Measurements from ENCODE around the gene FBLN5.

FBLN5 gene

DNA sequence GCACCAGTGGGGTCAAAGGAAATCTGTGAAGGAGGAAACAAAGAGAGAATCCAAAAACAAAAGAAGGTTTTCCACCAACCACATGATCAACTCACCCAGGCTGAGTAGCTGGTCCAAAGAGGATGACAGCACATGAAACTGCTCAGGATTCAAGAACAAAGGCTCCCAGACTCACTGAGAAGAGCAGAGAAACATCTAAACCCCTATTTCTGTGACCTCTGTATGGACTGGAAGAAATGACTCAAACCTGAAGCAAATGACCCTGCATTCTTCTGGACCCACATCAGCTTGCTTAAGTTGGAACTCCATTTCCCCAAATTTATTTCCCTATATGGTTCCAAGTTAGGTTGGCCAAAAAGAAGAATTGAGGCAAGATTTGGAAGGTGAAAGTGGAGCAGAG lies 106.4 kb downstream of the FBLN5 start:
- no peaks in the 10 kb centered on the region for H3K9me3 ChIP-seq (ENCODE audit: control insufficient read depth, low read length)
- H3K4me1 ChIP-seq (ENCODE audit: control insufficient read depth, insufficient read depth, low read length): peaks cover 17% of the 10 kb centered on the region
- no peaks in the 10 kb centered on the region for H3K36me3 ChIP-seq (ENCODE audit: control insufficient read depth, insufficient read depth, low read length)
- H3K9ac ChIP-seq (ENCODE audit: low read length): no peak overlapping the region
- H3K4me3 ChIP-seq (ENCODE audit: low read length): no peak overlapping the region
- H3K27me3 ChIP-seq (ENCODE audit: control insufficient read depth, insufficient read depth, low read length): peaks cover 3% of the 10 kb centered on the region

GRCh38 chr14:91839749-91840148 lies 107.7 kb downstream of the FBLN5 start:
- no peak overlapping the region for H3K4me3 ChIP-seq (ENCODE audit: low read length)
- H3K36me3 ChIP-seq (ENCODE audit: control insufficient read depth, insufficient read depth, low read length): no peaks in the 10 kb centered on the region
- H3K9ac ChIP-seq (ENCODE audit: low read length): no peak overlapping the region
- H3K4me1 ChIP-seq (ENCODE audit: control insufficient read depth, insufficient read depth, low read length): peaks cover 17% of the 10 kb centered on the region
- peaks cover 3% of the 10 kb centered on the region for H3K27me3 ChIP-seq (ENCODE audit: control insufficient read depth, insufficient read depth, low read length)
- H3K9me3 ChIP-seq (ENCODE audit: control insufficient read depth, low read length): no peaks in the 10 kb centered on the region

DNA sequence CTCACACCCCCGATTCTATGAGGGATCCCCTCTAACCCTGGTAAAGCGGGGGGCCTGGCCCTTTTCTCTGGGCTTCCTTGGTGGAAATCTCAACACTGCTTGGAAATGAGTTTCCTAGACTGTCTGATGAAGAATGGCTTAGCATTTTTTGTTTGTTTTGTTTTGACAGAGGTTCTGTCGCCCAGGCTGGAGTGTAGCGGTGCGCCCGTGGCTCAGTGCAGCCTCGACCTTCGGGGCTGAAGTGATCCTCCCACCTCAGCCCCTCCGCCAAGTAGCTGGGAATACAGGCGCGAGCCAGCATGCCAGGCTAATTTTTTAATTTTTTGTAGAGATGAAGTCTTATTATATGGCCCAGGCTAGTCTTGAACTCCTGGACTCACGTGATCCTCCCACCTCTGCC lies 110.4 kb downstream of the FBLN5 start:
- Histone ChIP-seq H3K9me3 (ENCODE audit: control insufficient read depth, low read length) (no peaks in the 10 kb centered on the region), H3K4me1 (ENCODE audit: control insufficient read depth, insufficient read depth, low read length) (peaks cover 20% of the 10 kb centered on the region), H3K36me3 (ENCODE audit: control insufficient read depth, insufficient read depth, low read length) (no peaks in the 10 kb centered on the region), H3K9ac (ENCODE audit: low read length) (peak overlapping the region; percentile 73), H3K4me3 (ENCODE audit: low read length) (peak overlapping the region; percentile 44), H3K27me3 (ENCODE audit: control insufficient read depth, insufficient read depth, low read length) (peaks cover 3% of the 10 kb centered on the region)

DNA sequence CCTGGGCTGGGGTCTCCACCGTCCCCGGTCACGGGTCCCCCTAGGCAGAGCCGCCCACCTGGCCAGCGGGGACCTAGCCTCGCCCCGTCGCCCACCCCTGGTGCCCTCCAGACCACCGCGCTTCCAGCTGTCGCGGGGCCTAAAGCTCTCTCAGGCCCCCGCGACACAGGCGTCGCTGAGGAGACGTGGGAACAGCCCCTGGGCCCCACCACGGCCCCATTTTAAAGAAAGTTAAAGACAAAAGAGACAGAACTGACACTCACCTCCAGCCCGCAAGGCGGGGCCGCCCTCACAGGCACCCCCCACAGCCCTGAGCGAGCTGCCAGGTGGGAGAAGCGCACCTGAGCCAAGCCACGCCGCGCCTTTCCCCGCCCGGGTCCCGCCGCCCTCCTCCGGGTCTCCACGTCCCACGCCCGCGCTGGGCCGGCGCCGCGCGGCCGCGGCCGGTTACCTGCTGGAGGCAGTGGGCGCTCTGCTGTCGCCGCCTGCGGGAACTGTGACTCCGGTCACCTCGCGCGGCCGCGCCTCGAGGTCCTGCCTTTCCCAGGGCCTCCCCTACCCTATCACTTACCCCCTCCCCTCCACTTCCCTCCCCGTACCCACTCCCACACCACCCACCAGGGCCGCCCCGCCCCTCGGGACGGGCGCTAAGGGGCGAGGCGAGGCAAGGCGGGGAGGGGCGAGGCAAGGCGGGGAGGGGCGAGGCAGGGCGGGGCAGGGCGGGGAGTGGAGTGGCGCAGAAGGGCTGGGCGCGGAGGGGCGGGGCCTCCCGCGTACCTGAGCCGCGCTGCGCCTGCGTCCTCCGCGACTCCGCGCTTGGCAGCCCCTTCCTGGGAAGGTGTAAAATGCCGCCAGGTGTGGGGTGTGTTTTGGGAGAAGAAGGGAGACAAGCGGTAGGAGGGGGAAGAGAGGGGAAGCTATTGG lies 111.3 kb downstream of the FBLN5 start:
- Histone ChIP-seq H3K9me3 (ENCODE audit: control insufficient read depth, low read length) (no peaks in the 10 kb centered on the region), H3K36me3 (ENCODE audit: control insufficient read depth, insufficient read depth, low read length) (no peaks in the 10 kb centered on the region), H3K27me3 (ENCODE audit: control insufficient read depth, insufficient read depth, low read length) (peaks cover 3% of the 10 kb centered on the region), H3K4me1 (ENCODE audit: control insufficient read depth, insufficient read depth, low read length) (peaks cover 20% of the 10 kb centered on the region), H3K9ac (ENCODE audit: low read length) (peak overlapping the region; percentile 90), H3K4me3 (ENCODE audit: low read length) (peak overlapping the region; percentile 54)

GRCh38 chr14:91835197-91835919 lies 112.1 kb downstream of the FBLN5 start:
- Histone ChIP-seq H3K4me1 (ENCODE audit: control insufficient read depth, insufficient read depth, low read length) (peaks cover 20% of the 10 kb centered on the region), H3K4me3 (ENCODE audit: low read length) (peak overlapping the region; percentile 54), H3K36me3 (ENCODE audit: control insufficient read depth, insufficient read depth, low read length) (no peaks in the 10 kb centered on the region), H3K9ac (ENCODE audit: low read length) (peak overlapping the region; percentile 90), H3K27me3 (ENCODE audit: control insufficient read depth, insufficient read depth, low read length) (peaks cover 3% of the 10 kb centered on the region), H3K9me3 (ENCODE audit: control insufficient read depth, low read length) (no peaks in the 10 kb centered on the region)

GRCh38 chr14:91834571-91834970 lies 112.9 kb downstream of the FBLN5 start:
- H3K36me3 ChIP-seq (ENCODE audit: control insufficient read depth, insufficient read depth, low read length): no peaks in the 10 kb centered on the region
- H3K4me3 ChIP-seq (ENCODE audit: low read length): no peak overlapping the region
- H3K9ac ChIP-seq (ENCODE audit: low read length): peak overlapping the region; percentile 44
- H3K27me3 ChIP-seq (ENCODE audit: control insufficient read depth, insufficient read depth, low read length): peaks cover 3% of the 10 kb centered on the region
- H3K4me1 ChIP-seq (ENCODE audit: control insufficient read depth, insufficient read depth, low read length): peaks cover 20% of the 10 kb centered on the region
- H3K9me3 ChIP-seq (ENCODE audit: control insufficient read depth, low read length): no peaks in the 10 kb centered on the region

- H3K4me3 ChIP-seq (ENCODE audit: low read length): no peak overlapping the region
- H3K36me3 ChIP-seq (ENCODE audit: control insufficient read depth, insufficient read depth, low read length): no peaks in the 10 kb centered on the region
- no peak overlapping the region for H3K9ac ChIP-seq (ENCODE audit: low read length)
- peaks cover 3% of the 10 kb centered on the region for H3K4me1 ChIP-seq (ENCODE audit: control insufficient read depth, insufficient read depth, low read length)
- H3K27me3 ChIP-seq (ENCODE audit: control insufficient read depth, insufficient read depth, low read length): no peaks in the 10 kb centered on the region
- H3K9me3 ChIP-seq (ENCODE audit: control insufficient read depth, low read length): no peaks in the 10 kb centered on the region
These were observed 116.2 kb downstream of the FBLN5 start for GRCh38 chr14:91831337-91831736.

GRCh38 chr14:91830777-91831176 lies 116.7 kb downstream of the FBLN5 start:
- H3K9ac ChIP-seq (ENCODE audit: low read length): no peak overlapping the region
- H3K9me3 ChIP-seq (ENCODE audit: control insufficient read depth, low read length): no peaks in the 10 kb centered on the region
- H3K36me3 ChIP-seq (ENCODE audit: control insufficient read depth, insufficient read depth, low read length): no peaks in the 10 kb centered on the region
- H3K4me3 ChIP-seq (ENCODE audit: low read length): no peak overlapping the region
- H3K27me3 ChIP-seq (ENCODE audit: control insufficient read depth, insufficient read depth, low read length): no peaks in the 10 kb centered on the region
- H3K4me1 ChIP-seq (ENCODE audit: control insufficient read depth, insufficient read depth, low read length): peaks cover 3% of the 10 kb centered on the region

DNA sequence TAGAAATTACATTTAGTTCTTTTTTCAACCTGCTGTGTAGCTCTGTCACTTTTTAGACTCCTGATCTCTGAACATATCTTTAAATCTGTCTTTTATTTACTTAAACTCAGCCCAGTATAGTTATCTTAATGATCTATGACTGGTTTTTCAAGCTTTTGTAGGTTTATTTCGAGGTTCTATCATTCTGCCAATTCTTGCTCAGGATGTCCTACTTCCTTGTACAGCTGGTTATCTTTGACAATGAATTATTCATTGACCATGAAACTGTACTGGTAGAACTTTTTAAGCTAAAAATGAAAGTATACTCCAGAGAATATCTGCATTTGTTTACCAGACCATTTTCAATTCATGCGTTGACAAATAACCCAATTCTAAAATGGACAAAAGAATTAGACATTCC lies 118.0 kb downstream of the FBLN5 start:
- no peak overlapping the region for H3K9ac ChIP-seq (ENCODE audit: low read length)
- H3K36me3 ChIP-seq (ENCODE audit: control insufficient read depth, insufficient read depth, low read length): no peaks in the 10 kb centered on the region
- H3K4me3 ChIP-seq (ENCODE audit: low read length): no peak overlapping the region
- no peaks in the 10 kb centered on the region for H3K9me3 ChIP-seq (ENCODE audit: control insufficient read depth, low read length)
- peaks cover 3% of the 10 kb centered on the region for H3K4me1 ChIP-seq (ENCODE audit: control insufficient read depth, insufficient read depth, low read length)
- no peaks in the 10 kb centered on the region for H3K27me3 ChIP-seq (ENCODE audit: control insufficient read depth, insufficient read depth, low read length)

DNA sequence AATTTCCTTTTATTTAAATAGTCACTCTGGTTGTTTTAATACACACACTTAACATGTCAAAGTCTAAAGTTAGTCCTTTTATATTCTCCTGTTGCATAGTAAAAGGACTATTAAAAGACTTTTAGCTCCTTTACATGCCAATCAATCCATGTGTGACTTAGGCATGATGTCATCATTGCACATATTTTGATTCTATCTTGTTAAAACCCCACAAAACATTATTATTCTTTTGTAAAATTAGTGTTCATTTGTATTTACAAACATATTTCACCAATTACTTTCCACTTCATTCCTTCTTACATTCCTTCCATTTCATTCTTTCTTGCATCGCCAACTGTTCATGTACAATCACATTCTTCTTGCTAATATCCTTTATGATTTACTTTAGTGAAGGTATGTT lies 119.7 kb downstream of the FBLN5 start:
- no peaks in the 10 kb centered on the region for H3K9me3 ChIP-seq (ENCODE audit: control insufficient read depth, low read length)
- H3K9ac ChIP-seq (ENCODE audit: low read length): no peak overlapping the region
- no peak overlapping the region for H3K4me3 ChIP-seq (ENCODE audit: low read length)
- H3K27me3 ChIP-seq (ENCODE audit: control insufficient read depth, insufficient read depth, low read length): no peaks in the 10 kb centered on the region
- H3K4me1 ChIP-seq (ENCODE audit: control insufficient read depth, insufficient read depth, low read length): no peaks in the 10 kb centered on the region
- no peaks in the 10 kb centered on the region for H3K36me3 ChIP-seq (ENCODE audit: control insufficient read depth, insufficient read depth, low read length)

Data from mucosa of stomach (tissue), 1 donor.